ENCODE measurements around the gene RABGAP1L. TPM values are rescaled to one million over a fixed set of nuclear protein-coding genes. Genes with fewer than 3 reads are reported as not detected.

The RABGAP1L gene
- polyA plus RNA-seq, 1 donor (not counting 4 experiments of a cell fraction or from before 2014, with no cell fraction given) = 24.2 TPM

GRCh38 chr1:174640783-174641182 lies 481.5 kb downstream of the RABGAP1L start:
- H4K20me1 ChIP-seq (ENCODE audit: control insufficient read depth, extremely low read depth, insufficient read depth, low read length) = no peaks in the 10 kb centered on the region
- no peak overlapping the region for H3K4me3 ChIP-seq (ENCODE audit: control insufficient read depth in 2 of 3, extremely low read depth in 1 of 3, insufficient read depth in 2 of 3, low read depth in 1 of 3, low read length in 3 of 3)
- H3K4me1 ChIP-seq (ENCODE audit: control insufficient read depth, extremely low read depth, insufficient read depth, low read length) = no peaks in the 10 kb centered on the region
- no peaks in the 10 kb centered on the region for H3K9me1 ChIP-seq (ENCODE audit: control insufficient read depth, extremely low read depth, insufficient read depth, low read length)
- FAIRE-seq (no peak), DNase-seq (ENCODE audit: low read depth, low spot score) (no peak)
- H2AFZ ChIP-seq (ENCODE audit: control insufficient read depth, low read length) = no peak overlapping the region
- H3K27me3 ChIP-seq (ENCODE audit: control insufficient read depth, extremely low read depth, insufficient read depth, low read length) = no peaks in the 10 kb centered on the region
- H3K79me2 ChIP-seq (ENCODE audit: control insufficient read depth, insufficient read depth, low read length) = no peaks in the 10 kb centered on the region
- no peak overlapping the region for H3K9ac ChIP-seq (ENCODE audit: control insufficient read depth, extremely low read depth, insufficient read depth, low read length)
- H3K36me3 ChIP-seq (ENCODE audit: control insufficient read depth in 2 of 2, extremely low read depth in 1 of 2, insufficient read depth in 2 of 2, low read length in 2 of 2) = peaks cover 0 to 3% of the 10 kb centered on the region in 2 experiments
- H3K9me3 ChIP-seq (ENCODE audit: control insufficient read depth, low read depth, low read length) = no peaks in the 10 kb centered on the region
- TF ChIP-seq EZH2 (IDR thresholded peaks at IDR 0.05; ENCODE audit: low read length) (no peak), CTCF (optimal IDR thresholded peaks at IDR 0.05 in 1 of 3, IDR thresholded peaks at IDR 0.05 in 1 of 3, conservative IDR thresholded peaks at IDR 0.05 in 1 of 3; ENCODE audit: extremely low read depth in 1 of 3, insufficient read depth in 2 of 3, low read length in 3 of 3) (no peak)
- dilution Hi-C loops (cut with MboI; ENCODE audit: extremely low pct_ligation_motif_present, low sequenced_read_pairs) = no loop called here
- no peak overlapping the region for H3K4me2 ChIP-seq (ENCODE audit: control insufficient read depth, extremely low read depth, insufficient read depth, low read depth, low read length)
- H3K27ac ChIP-seq (ENCODE audit: control insufficient read depth, insufficient read depth, low read length) = no peak overlapping the region

- dilution Hi-C loops (cut with MboI; ENCODE audit: extremely low pct_ligation_motif_present, low sequenced_read_pairs) = no loop called here
- H2AFZ ChIP-seq (ENCODE audit: control insufficient read depth, low read length) = no peak overlapping the region
- no peaks in the 10 kb centered on the region for H3K27me3 ChIP-seq (ENCODE audit: control insufficient read depth, extremely low read depth, insufficient read depth, low read length)
- H3K4me2 ChIP-seq (ENCODE audit: control insufficient read depth, extremely low read depth, insufficient read depth, low read depth, low read length) = no peak overlapping the region
- H3K9me1 ChIP-seq (ENCODE audit: control insufficient read depth, extremely low read depth, insufficient read depth, low read length) = no peaks in the 10 kb centered on the region
- no peaks in the 10 kb centered on the region for H3K4me1 ChIP-seq (ENCODE audit: control insufficient read depth, extremely low read depth, insufficient read depth, low read length)
- TF ChIP-seq CTCF (optimal IDR thresholded peaks at IDR 0.05 in 1 of 3, IDR thresholded peaks at IDR 0.05 in 1 of 3, conservative IDR thresholded peaks at IDR 0.05 in 1 of 3; ENCODE audit: extremely low read depth in 1 of 3, insufficient read depth in 2 of 3, low read length in 3 of 3) = no peak
- TF ChIP-seq EZH2 (IDR thresholded peaks at IDR 0.05; ENCODE audit: low read length) = no peak
- no peaks in the 10 kb centered on the region for H3K79me2 ChIP-seq (ENCODE audit: control insufficient read depth, insufficient read depth, low read length)
- H3K4me3 ChIP-seq (ENCODE audit: control insufficient read depth in 2 of 3, extremely low read depth in 1 of 3, insufficient read depth in 2 of 3, low read depth in 1 of 3, low read length in 3 of 3) = no peak overlapping the region
- DNase-seq (ENCODE audit: low read depth, low spot score) (no peak), FAIRE-seq (no peak)
- H3K27ac ChIP-seq (ENCODE audit: control insufficient read depth, insufficient read depth, low read length) = no peak overlapping the region
- no peaks in the 10 kb centered on the region for H4K20me1 ChIP-seq (ENCODE audit: control insufficient read depth, extremely low read depth, insufficient read depth, low read length)
- peaks cover 0 to 3% of the 10 kb centered on the region in 2 experiments for H3K36me3 ChIP-seq (ENCODE audit: control insufficient read depth in 2 of 2, extremely low read depth in 1 of 2, insufficient read depth in 2 of 2, low read length in 2 of 2)
- H3K9me3 ChIP-seq (ENCODE audit: control insufficient read depth, low read depth, low read length) = no peaks in the 10 kb centered on the region
- no peak overlapping the region for H3K9ac ChIP-seq (ENCODE audit: control insufficient read depth, extremely low read depth, insufficient read depth, low read length)
Observed at GRCh38 chr1:174642393-174642792, 483.1 kb downstream of the RABGAP1L start.

Data from keratinocyte (primary cell).